SK-N-SH (cell line): ENCODE measurements around the gene RAG2.

Experiments used
- CHD2 ChIP-seq: fragments of 150-350 bp; IDR thresholded peaks from 2 replicates; pipeline ENCODE4 v1.6.1; 2018; ENCODE audit warnings: low read length; ENCODE audit not compliant: partially characterized antibody
- CTCF ChIP-seq: fragments of 200-600 bp; sonication (generic); IDR thresholded peaks from 2 replicates; pipeline ENCODE4 v1.6.1; 2017; ENCODE audit warnings: antibody characterized with exemption, mild to moderate bottlenecking, moderate library complexity
- FOSL2 ChIP-seq: IDR thresholded peaks from 2 replicates; pipeline ENCODE4 v1.4.0; 2012; ENCODE audit warnings: low read depth, mild to moderate bottlenecking, moderate library complexity, borderline replicate concordance

- TF ChIP-seq FOSL2: no peak
- no peak for TF ChIP-seq CHD2
- no peak for TF ChIP-seq CTCF
These were observed 16.5 kb downstream of the RAG2 start for GRCh38 chr11:36581536-36581935.
